Measurements from ENCODE around the gene DELE1.

DELE1 gene

GRCh38 chr5:141929398-141930058 lies 5.9 kb downstream of the DELE1 start:
- Histone ChIP-seq H4K20me1 (ENCODE audit: insufficient read depth, low read length) (peaks cover 3% of the 10 kb centered on the region; the same call in 1 of the 2 replicates), H3K27me3 (ENCODE audit: insufficient read depth, low read length, poor library complexity) (no peaks in the 10 kb centered on the region), H3K4me2 (ENCODE audit: insufficient read depth, low read length) (no peak overlapping the region), H3K4me3 (ENCODE audit: low read depth in 1 of 2, low read length in 2 of 2) (no peak overlapping the region), H3K36me3 (ENCODE audit: insufficient read depth, low read length) (peaks cover 83% of the 10 kb centered on the region), H3K9ac (ENCODE audit: low read depth, low read length) (no peak overlapping the region), H2AFZ (ENCODE audit: low read depth, low read length) (no peak overlapping the region), H3K9me3 (ENCODE audit: insufficient read depth, low read length, severe bottlenecking) (no peaks in the 10 kb centered on the region), H3K27ac (ENCODE audit: low read length) (no peak overlapping the region), H3K79me2 (ENCODE audit: insufficient read depth, low read length) (peaks cover 5% of the 10 kb centered on the region; the same call in 1 of the 2 replicates), H3K4me1 (ENCODE audit: insufficient read depth, low read length) (peaks cover 6% of the 10 kb centered on the region)
- DNase-seq (no peak), ATAC-seq (ENCODE audit: insufficient read depth, low read depth) (no peak)
- TF ChIP-seq EZH2 (IDR thresholded peaks at IDR 0.05; ENCODE audit: borderline replicate concordance, low read depth, low read length, severe bottlenecking) (no peak), CTCF (IDR thresholded peaks at IDR 0.05; ENCODE audit: borderline replicate concordance, extremely low read depth, low read length, poor library complexity, severe bottlenecking) (no peak)

- Histone ChIP-seq H3K4me2 (ENCODE audit: insufficient read depth, low read length) (no peak overlapping the region), H3K9me3 (ENCODE audit: insufficient read depth, low read length, severe bottlenecking) (no peaks in the 10 kb centered on the region), H3K27ac (ENCODE audit: low read length) (no peak overlapping the region), H4K20me1 (ENCODE audit: insufficient read depth, low read length) (no peaks in the 10 kb centered on the region), H3K4me1 (ENCODE audit: insufficient read depth, low read length) (no peaks in the 10 kb centered on the region), H3K9ac (ENCODE audit: low read depth, low read length) (no peak overlapping the region), H3K27me3 (ENCODE audit: insufficient read depth, low read length, poor library complexity) (no peaks in the 10 kb centered on the region), H2AFZ (ENCODE audit: low read depth, low read length) (no peak overlapping the region), H3K36me3 (ENCODE audit: insufficient read depth, low read length) (peaks cover 90% of the 10 kb centered on the region), H3K79me2 (ENCODE audit: insufficient read depth, low read length) (no peaks in the 10 kb centered on the region), H3K4me3 (ENCODE audit: low read depth in 1 of 2, low read length in 2 of 2) (no peak overlapping the region)
- ATAC-seq (ENCODE audit: insufficient read depth, low read depth) (no peak), DNase-seq (no peak)
- TF ChIP-seq EZH2 (IDR thresholded peaks at IDR 0.05; ENCODE audit: borderline replicate concordance, low read depth, low read length, severe bottlenecking): no peak
- TF ChIP-seq CTCF (IDR thresholded peaks at IDR 0.05; ENCODE audit: borderline replicate concordance, extremely low read depth, low read length, poor library complexity, severe bottlenecking): no peak
Observed at GRCh38 chr5:141931694-141932093, 8.0 kb downstream of the DELE1 start.

- no peak for DNase-seq
- no peaks in the 10 kb centered on the region for H3K79me2 ChIP-seq (ENCODE audit: insufficient read depth, low read length)
- H3K4me2 ChIP-seq (ENCODE audit: insufficient read depth, low read length): no peak overlapping the region
- H2AFZ ChIP-seq (ENCODE audit: low read depth, low read length): no peak overlapping the region
- H3K36me3 ChIP-seq (ENCODE audit: insufficient read depth, low read length): peaks cover 86% of the 10 kb centered on the region
- H3K9ac ChIP-seq (ENCODE audit: low read depth, low read length): no peak overlapping the region
- TF ChIP-seq EZH2 (IDR thresholded peaks at IDR 0.05; ENCODE audit: borderline replicate concordance, low read depth, low read length, severe bottlenecking) (no peak), CTCF (IDR thresholded peaks at IDR 0.05; ENCODE audit: borderline replicate concordance, extremely low read depth, low read length, poor library complexity, severe bottlenecking) (no peak)
- H3K27ac ChIP-seq (ENCODE audit: low read length): no peak overlapping the region
- ATAC-seq (ENCODE audit: insufficient read depth, low read depth): no peak
- no peak overlapping the region for H3K4me3 ChIP-seq (ENCODE audit: low read depth in 1 of 2, low read length in 2 of 2)
- no peaks in the 10 kb centered on the region for H4K20me1 ChIP-seq (ENCODE audit: insufficient read depth, low read length)
- no peaks in the 10 kb centered on the region for H3K9me3 ChIP-seq (ENCODE audit: insufficient read depth, low read length, severe bottlenecking)
- no peaks in the 10 kb centered on the region for H3K4me1 ChIP-seq (ENCODE audit: insufficient read depth, low read length)
- H3K27me3 ChIP-seq (ENCODE audit: insufficient read depth, low read length, poor library complexity): no peaks in the 10 kb centered on the region
Observed at GRCh38 chr5:141933151-141933550, 9.5 kb downstream of the DELE1 start.
